Panc1 (cell line): Measurements from ENCODE around the gene TSPAN31.

ENCODE experiments used
- CTCF ChIP-seq: fragments of 450-650 bp; IDR thresholded peaks from 2 replicates; pipeline ENCODE4 v1.5.1; 2017; ENCODE audit warnings: mild to moderate bottlenecking
- POLR2AphosphoS5 ChIP-seq: IDR thresholded peaks from 2 replicates; pipeline ENCODE4 v1.6.1; 2012; ENCODE audit warnings: mild to moderate bottlenecking, low read depth, low read length, moderate library complexity
- REST ChIP-seq, 2 experiments: IDR thresholded peaks; 2 replicates each; pipeline ENCODE4 v1.6.1; 2011 to 2012; ENCODE audit warnings: low read depth in 2 of 2, control low read depth in 1 of 2, low read length in 1 of 2, mild to moderate bottlenecking in 1 of 2, moderate library complexity in 1 of 2; ENCODE audit not compliant: insufficient read depth in 1 of 2
- SIN3A ChIP-seq: IDR thresholded peaks from 2 replicates; pipeline ENCODE4 v1.6.1; 2012; ENCODE audit warnings: low read depth, mild to moderate bottlenecking, low read length, moderate library complexity, borderline replicate concordance; ENCODE audit not compliant: insufficient read depth
- TCF7L2 ChIP-seq: IDR thresholded peaks from 2 replicates; pipeline ENCODE4 v1.6.1; 2011; ENCODE audit warnings: mild to moderate bottlenecking, low read depth, low read length, inconsistent platforms

GRCh38 chr12:57779736-57780135 is 34.9 kb downstream of the TSPAN31 start:
- TF ChIP-seq CTCF (no peak), SIN3A (no peak), REST (IDR thresholded peaks at IDR 0.05; ENCODE audit: insufficient read depth in 1 of 2, low read depth in 2 of 2, low read length in 1 of 2) (no peak), POLR2AphosphoS5 (no peak), TCF7L2 (no peak)
